GM18907 (cell line): Measurements from ENCODE around the gene CDK14.
"Not testable (repeated sequence)": the region's sequence is repeated elsewhere in the genome, so short reads cannot be mapped to it uniquely, and the experiment has no call there.

ENCODE experiments used
- ATAC-seq: cut with Tn5 transposase; IDR thresholded peaks from one replicate; pipeline ENCODE4 v1.9.1; 2021; ENCODE audit warnings: mild to moderate bottlenecking, moderate library complexity; ENCODE audit not compliant: unreplicated experiment

Gene CDK14

DNA sequence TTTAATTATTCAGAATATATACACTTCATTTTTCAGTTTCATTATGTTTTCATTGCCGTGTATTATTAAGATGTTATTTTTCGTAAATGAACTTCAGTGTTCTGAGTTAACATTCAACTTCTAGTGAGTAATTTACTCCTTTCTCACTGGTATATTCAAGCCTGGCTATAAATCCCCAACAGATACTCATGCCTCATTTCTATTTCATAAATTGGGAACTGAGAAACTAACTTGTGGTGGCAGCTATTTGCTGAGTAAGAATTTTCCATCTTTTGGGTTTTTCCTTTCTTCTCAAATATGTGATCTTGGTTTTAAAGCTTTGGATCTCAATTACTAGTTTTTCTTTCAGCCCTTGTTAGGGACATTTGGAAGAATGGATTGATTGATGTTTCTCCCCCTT lies 281.1 kb downstream of the CDK14 start:
- peak; percentile 89 for ATAC-seq

- ATAC-seq, result no peak
Observed at GRCh38 chr7:90879924-90880323, 283.8 kb downstream of the CDK14 start.

DNA sequence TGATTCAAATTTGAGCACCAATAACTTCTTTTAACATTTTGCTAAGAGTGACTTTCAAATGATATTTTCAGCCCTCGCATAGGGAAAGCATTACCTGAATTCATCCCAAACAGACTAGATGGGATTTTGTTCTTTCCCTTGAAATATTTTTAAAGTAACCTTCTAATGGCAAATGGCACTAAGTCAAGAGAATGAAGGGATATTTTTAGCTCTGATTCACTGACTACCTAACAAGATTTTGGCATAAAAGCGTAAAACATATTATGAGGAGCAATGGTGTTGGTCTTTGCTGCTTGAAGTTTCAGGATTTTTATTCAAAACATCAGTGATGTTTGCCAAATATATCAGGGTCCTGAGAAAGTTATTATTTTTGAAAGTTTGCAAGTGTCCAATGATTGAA lies 290.3 kb downstream of the CDK14 start:
- no peak for ATAC-seq

- no peak for ATAC-seq
Observed at GRCh38 chr7:90889210-90889609, 293.1 kb downstream of the CDK14 start.

DNA sequence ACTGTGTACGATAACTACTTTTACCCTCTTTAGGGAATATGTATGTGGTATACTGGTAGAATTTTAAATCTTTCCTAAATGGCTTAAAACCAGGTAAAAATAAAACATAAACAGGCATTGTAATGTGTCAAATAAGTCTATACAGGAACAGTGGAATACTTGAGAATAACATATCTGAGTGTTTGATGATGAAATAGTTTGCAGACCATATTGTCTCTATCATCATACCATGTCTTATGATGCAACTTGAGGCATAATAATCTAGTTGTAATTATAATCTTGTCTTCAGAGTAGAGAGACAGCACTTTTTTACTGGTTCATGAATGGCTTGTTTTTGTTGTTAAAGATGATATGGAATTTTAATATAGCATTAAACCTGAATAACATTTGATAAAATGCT lies 293.5 kb downstream of the CDK14 start:
- ATAC-seq, result no peak

GRCh38 chr7:90891529-90891928 lies 295.4 kb downstream of the CDK14 start:
- ATAC-seq, result no peak

DNA sequence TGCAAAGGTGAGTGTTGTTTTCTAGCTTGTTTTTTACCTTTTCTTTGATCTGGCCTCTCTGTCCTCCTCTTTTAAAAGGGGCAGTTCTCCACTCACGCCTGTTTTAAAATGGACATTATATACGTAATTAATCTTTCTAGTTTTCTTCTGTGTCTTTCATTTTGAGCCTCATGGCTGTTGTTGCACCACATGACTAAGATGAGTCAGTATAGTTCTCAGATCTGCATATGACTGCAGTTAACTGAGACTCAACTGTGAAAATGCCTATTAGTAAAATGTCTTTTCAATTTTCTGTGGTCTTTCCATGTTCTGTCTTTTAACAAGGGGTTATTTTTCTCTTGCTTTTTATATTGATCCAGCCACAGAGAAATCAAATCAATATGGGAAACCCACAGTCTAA lies 296.1 kb downstream of the CDK14 start:
- ATAC-seq, result peak; percentile 73

DNA sequence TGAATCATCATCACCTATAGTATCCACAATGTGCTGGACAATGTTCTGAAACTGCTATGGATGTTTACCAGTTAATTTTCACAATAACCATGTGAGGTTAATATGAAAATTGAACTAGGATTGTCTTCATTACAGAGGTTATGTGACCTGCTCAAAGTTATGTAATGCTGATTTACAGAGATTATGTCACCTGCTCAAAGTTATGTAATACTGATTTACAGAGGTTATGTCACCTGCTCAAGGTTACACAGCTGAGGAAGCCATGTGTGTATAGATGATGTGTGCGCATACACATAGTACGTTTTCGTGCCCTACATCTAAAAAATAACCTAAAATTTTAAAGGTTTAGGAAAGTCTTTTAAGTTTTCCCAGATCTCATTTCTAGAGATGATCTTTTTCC lies 298.0 kb downstream of the CDK14 start:
- ATAC-seq, result no peak

GRCh38 chr7:90896458-90896857 lies 300.3 kb downstream of the CDK14 start:
- no peak for ATAC-seq

- ATAC-seq, result no peak
Observed at GRCh38 chr7:90897961-90898469, 301.9 kb downstream of the CDK14 start.

- ATAC-seq, result no peak
Observed at GRCh38 chr7:90900628-90901356, 304.7 kb downstream of the CDK14 start.

DNA sequence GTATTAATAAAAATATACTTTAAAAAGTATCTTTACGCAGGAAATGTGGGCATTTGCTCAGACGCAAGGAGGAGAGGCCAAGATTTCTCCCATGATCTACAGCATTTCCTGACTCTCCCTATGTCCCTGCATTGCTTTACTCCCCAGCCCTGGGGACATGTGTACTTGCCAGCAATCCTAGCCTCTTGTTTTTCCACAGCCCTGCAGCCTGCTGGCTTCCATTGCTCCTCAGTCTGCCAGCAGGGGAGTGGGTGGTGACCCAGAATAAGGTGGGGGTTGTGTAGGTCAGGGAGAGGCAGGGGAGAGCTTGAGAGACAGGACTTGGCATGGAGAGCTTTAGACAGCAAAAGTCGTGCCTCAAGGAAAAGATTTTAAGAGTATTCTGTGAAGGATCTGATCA lies 307.7 kb downstream of the CDK14 start:
- no peak for ATAC-seq

DNA sequence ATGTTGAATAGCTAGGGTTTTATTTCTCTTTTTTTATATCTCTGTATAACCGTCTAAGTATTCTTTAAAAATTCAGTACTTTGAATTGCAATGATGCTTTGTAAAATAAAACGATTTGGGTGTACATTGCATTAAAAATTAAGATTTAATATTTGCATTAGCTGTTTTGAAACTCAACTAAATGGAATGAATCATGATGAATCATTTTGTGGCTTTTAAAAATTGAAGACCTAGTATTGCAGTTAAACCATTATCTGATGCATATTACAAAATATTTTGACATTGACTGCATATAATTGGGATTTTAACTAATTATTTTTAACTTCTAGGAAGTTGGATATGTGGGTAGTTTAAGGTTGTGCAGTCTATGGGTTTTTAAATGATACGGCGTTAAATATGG lies 314.0 kb downstream of the CDK14 start:
- no peak for ATAC-seq

DNA sequence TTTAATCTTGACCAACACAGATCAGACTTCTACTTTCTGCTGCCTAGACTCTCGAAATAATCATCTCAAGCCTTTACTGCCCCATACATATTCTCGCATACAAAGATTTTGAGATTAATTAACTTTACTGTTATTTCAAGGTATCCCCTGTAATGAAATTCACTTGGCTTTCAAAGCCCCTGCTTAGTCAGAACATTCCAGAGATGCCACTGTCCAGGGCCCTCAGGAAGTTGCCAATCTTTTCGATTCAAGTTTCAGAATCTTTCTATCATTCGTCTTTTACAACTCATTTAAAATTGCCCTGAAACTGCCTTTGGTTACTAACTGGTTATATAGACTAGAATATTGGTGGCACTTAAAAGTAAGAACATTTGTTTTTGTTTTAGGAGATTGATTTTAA lies 320.2 kb downstream of the CDK14 start:
- ATAC-seq, result no peak

GRCh38 chr7:90917539-90917938 lies 321.4 kb downstream of the CDK14 start:
- no peak for ATAC-seq

DNA sequence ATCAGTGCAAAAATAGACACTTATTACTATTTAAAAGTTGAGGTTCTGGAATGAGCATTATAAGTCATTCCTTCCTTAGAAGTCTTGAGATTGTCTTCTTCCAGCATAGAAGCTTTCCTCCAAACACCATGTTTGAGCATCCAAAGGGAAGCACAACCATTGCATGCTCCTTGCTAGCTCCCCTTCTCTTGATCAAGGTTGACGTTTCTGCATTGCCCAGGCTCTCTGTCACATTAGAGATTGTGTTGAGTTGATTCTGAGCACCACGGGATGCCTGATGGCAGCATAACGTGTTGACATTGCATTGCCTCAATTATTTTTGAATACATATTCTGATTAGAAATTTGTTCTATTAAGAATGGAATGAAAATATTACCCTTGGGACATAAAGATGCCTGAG lies 322.2 kb downstream of the CDK14 start:
- ATAC-seq, result no peak

- no peak for ATAC-seq
Observed at GRCh38 chr7:90919816-90920215, 323.7 kb downstream of the CDK14 start.

DNA sequence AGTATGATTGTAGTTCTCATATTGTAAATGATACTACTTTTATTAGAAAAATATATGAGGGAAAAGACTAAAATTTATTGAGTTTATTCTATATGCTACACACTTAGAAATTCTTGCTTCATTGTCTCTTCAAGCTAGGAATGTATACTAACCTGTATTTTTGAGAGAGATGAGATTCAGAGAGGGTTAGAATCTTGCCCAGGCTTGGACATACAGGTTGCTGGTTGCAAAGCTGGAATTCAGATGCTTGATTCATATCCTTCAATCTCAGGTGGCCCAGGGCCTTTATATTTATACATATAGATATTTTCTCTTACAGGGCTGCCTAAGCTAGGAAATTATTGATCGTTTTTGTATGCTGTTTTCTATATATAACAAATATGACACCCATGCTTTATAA lies 324.2 kb downstream of the CDK14 start:
- ATAC-seq, result no peak

GRCh38 chr7:90923541-90923997 lies 327.4 kb downstream of the CDK14 start:
- ATAC-seq, result no peak

GRCh38 chr7:90928700-90929424 lies 332.7 kb downstream of the CDK14 start:
- not testable (repeated sequence) for ATAC-seq

GRCh38 chr7:90931986-90932916 lies 336.1 kb downstream of the CDK14 start:
- peak; percentile 98 for ATAC-seq
